ENCODE measurements around the gene CCDC152. TPM values are rescaled to one million over a fixed set of nuclear protein-coding genes. Genes with fewer than 3 reads are reported as not detected.

CCDC152 gene
- total RNA-seq, 1 experiment from 2014 or later, result not detected

DNA sequence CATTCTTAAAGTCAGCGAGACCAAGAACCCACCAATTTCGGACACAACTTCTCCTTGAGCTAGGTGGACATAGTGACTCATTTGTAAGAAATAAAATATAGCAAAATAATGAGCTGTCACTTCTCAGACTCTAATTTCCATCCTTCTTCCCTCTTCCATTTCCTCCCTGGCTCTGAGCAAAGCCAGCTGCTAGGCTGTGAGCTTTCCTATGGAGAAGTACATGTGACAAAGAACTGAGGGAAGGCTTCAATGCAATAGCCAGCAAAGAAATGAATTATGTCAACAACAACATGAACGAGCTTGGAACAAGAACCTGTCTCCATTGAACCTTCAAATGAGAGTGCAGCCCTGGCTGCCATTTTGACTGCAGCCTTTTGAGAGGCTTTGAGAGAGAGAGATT is 81.0 kb downstream of the CCDC152 start:
- no TSS peak for BruUV-seq (replicated peaks)
- Histone ChIP-seq H3K4me1 (ENCODE audit: insufficient read depth, low read length) (no peaks in the 10 kb centered on the region), H3K9me3 (ENCODE audit: low read length) (no peaks in the 10 kb centered on the region), H4K20me1 (ENCODE audit: low read length) (no peaks in the 10 kb centered on the region), H3K9ac (ENCODE audit: low read length) (no peak overlapping the region), H3K27ac (ENCODE audit: low read length) (no peak overlapping the region), H3K4me3 (ENCODE audit: low read length) (no peak overlapping the region), H3K79me2 (ENCODE audit: low read length) (no peaks in the 10 kb centered on the region), H3F3A (ENCODE audit: low read length, unreplicated experiment) (no peaks in the 10 kb centered on the region), H3K27me3 (ENCODE audit: low read length) (no peaks in the 10 kb centered on the region), H3K4me2 (ENCODE audit: low read length) (no peak overlapping the region), H3K36me3 (ENCODE audit: low read depth, low read length) (no peaks in the 10 kb centered on the region), H3K9me2 (replicated peaks; ENCODE audit: low read length) (no peaks in the 10 kb centered on the region), H2AFZ (ENCODE audit: low read length) (no peak overlapping the region)
- ATAC-seq (no peak), DNase-seq (no peak)
- intact Hi-C loops (cut with micrococcal nuclease), result no loop called here
- POLR2A ChIA-PET (ENCODE audit: unreplicated experiment), result no interaction called here
- CTCF ChIA-PET, result no interaction called here
- TF ChIP-seq EZH2phosphoT487 (IDR thresholded peaks at IDR 0.05; ENCODE audit: borderline replicate concordance, low read length) (no peak), EZH2 (IDR thresholded peaks at IDR 0.05; ENCODE audit: low read length, unreplicated experiment) (no peak)
- TF ChIP-seq, protein P1, sequence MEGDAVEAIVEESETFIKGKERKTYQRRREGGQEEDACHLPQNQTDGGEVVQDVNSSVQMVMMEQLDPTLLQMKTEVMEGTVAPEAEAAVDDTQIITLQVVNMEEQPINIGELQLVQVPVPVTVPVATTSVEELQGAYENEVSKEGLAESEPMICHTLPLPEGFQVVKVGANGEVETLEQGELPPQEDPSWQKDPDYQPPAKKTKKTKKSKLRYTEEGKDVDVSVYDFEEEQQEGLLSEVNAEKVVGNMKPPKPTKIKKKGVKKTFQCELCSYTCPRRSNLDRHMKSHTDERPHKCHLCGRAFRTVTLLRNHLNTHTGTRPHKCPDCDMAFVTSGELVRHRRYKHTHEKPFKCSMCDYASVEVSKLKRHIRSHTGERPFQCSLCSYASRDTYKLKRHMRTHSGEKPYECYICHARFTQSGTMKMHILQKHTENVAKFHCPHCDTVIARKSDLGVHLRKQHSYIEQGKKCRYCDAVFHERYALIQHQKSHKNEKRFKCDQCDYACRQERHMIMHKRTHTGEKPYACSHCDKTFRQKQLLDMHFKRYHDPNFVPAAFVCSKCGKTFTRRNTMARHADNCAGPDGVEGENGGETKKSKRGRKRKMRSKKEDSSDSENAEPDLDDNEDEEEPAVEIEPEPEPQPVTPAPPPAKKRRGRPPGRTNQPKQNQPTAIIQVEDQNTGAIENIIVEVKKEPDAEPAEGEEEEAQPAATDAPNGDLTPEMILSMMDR (conservative IDR thresholded peaks at IDR 0.05; ENCODE audit: low read depth, low read length), result no peak

GRCh38 chr5:42839196-42839595 is 82.6 kb downstream of the CCDC152 start:
- CTCF ChIA-PET, result no interaction called here
- Histone ChIP-seq H3K4me2 (ENCODE audit: low read length) (no peak overlapping the region), H3K9me3 (ENCODE audit: low read length) (no peaks in the 10 kb centered on the region), H3K27me3 (ENCODE audit: low read length) (no peaks in the 10 kb centered on the region), H3K9me2 (replicated peaks; ENCODE audit: low read length) (no peaks in the 10 kb centered on the region), H4K20me1 (ENCODE audit: low read length) (no peaks in the 10 kb centered on the region), H3F3A (ENCODE audit: low read length, unreplicated experiment) (no peaks in the 10 kb centered on the region), H3K4me1 (ENCODE audit: insufficient read depth, low read length) (no peaks in the 10 kb centered on the region), H3K9ac (ENCODE audit: low read length) (no peak overlapping the region), H3K36me3 (ENCODE audit: low read depth, low read length) (no peaks in the 10 kb centered on the region), H3K27ac (ENCODE audit: low read length) (no peak overlapping the region), H3K79me2 (ENCODE audit: low read length) (no peaks in the 10 kb centered on the region), H2AFZ (ENCODE audit: low read length) (no peak overlapping the region), H3K4me3 (ENCODE audit: low read length) (no peak overlapping the region)
- DNase-seq, result no peak
- intact Hi-C loops (cut with micrococcal nuclease), result no loop called here
- no TSS peak for BruUV-seq (replicated peaks)
- TF ChIP-seq, protein P1 (conservative IDR thresholded peaks at IDR 0.05; ENCODE audit: low read depth, low read length), result no peak
- no peak for TF ChIP-seq EZH2 (IDR thresholded peaks at IDR 0.05; ENCODE audit: low read length, unreplicated experiment)
- no peak for TF ChIP-seq EZH2phosphoT487 (IDR thresholded peaks at IDR 0.05; ENCODE audit: borderline replicate concordance, low read length)
- POLR2A ChIA-PET (ENCODE audit: unreplicated experiment), result no interaction called here
- ATAC-seq, result no peak

DNA sequence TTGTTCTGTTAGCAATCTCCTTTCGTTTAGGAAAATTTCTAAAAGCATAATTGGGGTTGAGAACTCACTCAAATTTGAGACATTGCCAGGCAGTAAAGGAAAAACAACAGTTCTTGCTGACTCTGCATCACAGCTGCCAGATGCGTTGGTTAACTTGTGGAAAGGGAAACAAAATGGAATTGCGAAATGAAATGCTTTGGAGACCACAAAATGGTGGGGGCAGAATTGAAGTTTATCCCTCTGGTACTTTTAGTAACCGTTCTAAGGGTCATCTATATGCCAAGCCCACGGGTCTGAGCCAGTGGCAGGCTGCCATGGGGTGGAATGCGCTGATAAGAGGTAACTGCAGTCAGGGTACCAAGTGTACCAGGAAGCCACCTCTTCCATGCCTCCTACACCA is 83.7 kb downstream of the CCDC152 start:
- POLR2A ChIA-PET (ENCODE audit: unreplicated experiment), result no interaction called here
- Histone ChIP-seq H3K9me3 (ENCODE audit: low read length) (no peaks in the 10 kb centered on the region), H3K9ac (ENCODE audit: low read length) (no peak overlapping the region), H3K27me3 (ENCODE audit: low read length) (no peaks in the 10 kb centered on the region), H3K4me1 (ENCODE audit: insufficient read depth, low read length) (no peaks in the 10 kb centered on the region), H2AFZ (ENCODE audit: low read length) (no peak overlapping the region), H3K27ac (ENCODE audit: low read length) (no peak overlapping the region), H3F3A (ENCODE audit: low read length, unreplicated experiment) (no peaks in the 10 kb centered on the region), H3K4me3 (ENCODE audit: low read length) (no peak overlapping the region), H4K20me1 (ENCODE audit: low read length) (no peaks in the 10 kb centered on the region), H3K79me2 (ENCODE audit: low read length) (no peaks in the 10 kb centered on the region), H3K4me2 (ENCODE audit: low read length) (no peak overlapping the region), H3K36me3 (ENCODE audit: low read depth, low read length) (no peaks in the 10 kb centered on the region), H3K9me2 (replicated peaks; ENCODE audit: low read length) (no peaks in the 10 kb centered on the region)
- no peak for ATAC-seq
- TF ChIP-seq, protein P1 (conservative IDR thresholded peaks at IDR 0.05; ENCODE audit: low read depth, low read length), result no peak
- TF ChIP-seq EZH2phosphoT487 (IDR thresholded peaks at IDR 0.05; ENCODE audit: borderline replicate concordance, low read length) (no peak), EZH2 (IDR thresholded peaks at IDR 0.05; ENCODE audit: low read length, unreplicated experiment) (no peak)
- DNase-seq, result no peak
- intact Hi-C loops (cut with micrococcal nuclease), result no loop called here
- no TSS peak for BruUV-seq (replicated peaks)
- CTCF ChIA-PET, result no interaction called here
